Endothelial cell of umbilical vein (primary cell): Measurements from ENCODE around the gene STT3B.

Source experiments
- EZH2 ChIP-seq: IDR thresholded peaks from 2 replicates; pipeline ENCODE4 v1.6.1; 2012; ENCODE audit warnings: borderline replicate concordance, low read depth, mild to moderate bottlenecking, moderate library complexity, low read length, inconsistent platforms; ENCODE audit not compliant: severe bottlenecking
- FOS ChIP-seq: IDR thresholded peaks from 2 replicates; pipeline ENCODE4 v1.6.1; 2011; ENCODE audit warnings: mild to moderate bottlenecking, low read length, moderate library complexity, borderline replicate concordance; ENCODE audit not compliant: insufficient read depth
- GATA2 ChIP-seq: IDR thresholded peaks from 2 replicates; pipeline ENCODE4 v1.7.0; 2011; ENCODE audit warnings: low read depth, mild to moderate bottlenecking, moderate library complexity, mixed read lengths, low read length; ENCODE audit not compliant: insufficient read length, insufficient read depth
- MYC ChIP-seq: IDR thresholded peaks from one replicate; pipeline ENCODE4 v1.6.1; 2011; ENCODE audit warnings: mild to moderate bottlenecking, low read depth, low read length
- POLR2A ChIP-seq: IDR thresholded peaks from 2 replicates; pipeline ENCODE4 v1.6.1; 2012; ENCODE audit warnings: low read depth, mild to moderate bottlenecking, control low read depth, low read length
- TF ChIP-seq, protein P1 (sequence below), 2 donors: IDR thresholded peaks; 1 replicate in 1 of 2; 2 replicates in 1 of 2; pipeline ENCODE4 v1.5.1; 2011; ENCODE audit warnings: low read length in 2 of 2, mild to moderate bottlenecking in 2 of 2, moderate library complexity in 2 of 2, control low read depth in 1 of 2, inconsistent platforms in 1 of 2, low read depth in 1 of 2; ENCODE audit not compliant: insufficient read depth in 1 of 2; ENCODE audit errors: extremely low read depth in 1 of 2
- TF ChIP-seq, protein P2 (sequence below): IDR thresholded peaks from 2 replicates; pipeline ENCODE4 v1.6.1; 2011; ENCODE audit not compliant: insufficient read depth, insufficient read length

- TF ChIP-seq MYC: no peak
- TF ChIP-seq, protein P1, sequence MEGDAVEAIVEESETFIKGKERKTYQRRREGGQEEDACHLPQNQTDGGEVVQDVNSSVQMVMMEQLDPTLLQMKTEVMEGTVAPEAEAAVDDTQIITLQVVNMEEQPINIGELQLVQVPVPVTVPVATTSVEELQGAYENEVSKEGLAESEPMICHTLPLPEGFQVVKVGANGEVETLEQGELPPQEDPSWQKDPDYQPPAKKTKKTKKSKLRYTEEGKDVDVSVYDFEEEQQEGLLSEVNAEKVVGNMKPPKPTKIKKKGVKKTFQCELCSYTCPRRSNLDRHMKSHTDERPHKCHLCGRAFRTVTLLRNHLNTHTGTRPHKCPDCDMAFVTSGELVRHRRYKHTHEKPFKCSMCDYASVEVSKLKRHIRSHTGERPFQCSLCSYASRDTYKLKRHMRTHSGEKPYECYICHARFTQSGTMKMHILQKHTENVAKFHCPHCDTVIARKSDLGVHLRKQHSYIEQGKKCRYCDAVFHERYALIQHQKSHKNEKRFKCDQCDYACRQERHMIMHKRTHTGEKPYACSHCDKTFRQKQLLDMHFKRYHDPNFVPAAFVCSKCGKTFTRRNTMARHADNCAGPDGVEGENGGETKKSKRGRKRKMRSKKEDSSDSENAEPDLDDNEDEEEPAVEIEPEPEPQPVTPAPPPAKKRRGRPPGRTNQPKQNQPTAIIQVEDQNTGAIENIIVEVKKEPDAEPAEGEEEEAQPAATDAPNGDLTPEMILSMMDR (IDR thresholded peaks at IDR 0.05; ENCODE audit: extremely low read depth in 1 of 2, insufficient read depth in 1 of 2, low read depth in 1 of 2, low read length in 2 of 2): no peak
- no peak for TF ChIP-seq GATA2
- TF ChIP-seq, protein P2, sequence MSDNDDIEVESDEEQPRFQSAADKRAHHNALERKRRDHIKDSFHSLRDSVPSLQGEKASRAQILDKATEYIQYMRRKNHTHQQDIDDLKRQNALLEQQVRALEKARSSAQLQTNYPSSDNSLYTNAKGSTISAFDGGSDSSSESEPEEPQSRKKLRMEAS: no peak
- no peak for TF ChIP-seq POLR2A
- no peak for TF ChIP-seq EZH2
- no peak for TF ChIP-seq FOS
Observed at GRCh38 chr3:31648286-31648968, 115.7 kb downstream of the STT3B start.
